ENCODE results near the gene SPATA19. TPM values are rescaled to one million over a fixed set of nuclear protein-coding genes. Genes with fewer than 3 reads are reported as not detected.

The SPATA19 gene
- total RNA-seq, 1 donor from 2014 or later = not detected

- peaks cover 4% of the 10 kb centered on the region for H3K9me3 Mint-ChIP-seq (ENCODE audit: unreplicated experiment)
- no peaks in the 10 kb centered on the region for H3K36me3 Mint-ChIP-seq (ENCODE audit: low read depth, unreplicated experiment)
- peaks cover 3% of the 10 kb centered on the region for H3K27me3 Mint-ChIP-seq (ENCODE audit: unreplicated experiment)
- no peak for TF ChIP-seq CTCF (IDR thresholded peaks at IDR 0.05; ENCODE audit: unreplicated experiment)
- H3K27ac Mint-ChIP-seq (ENCODE audit: unreplicated experiment) = no peak overlapping the region
- peaks cover 11% of the 10 kb centered on the region for H3K4me1 Mint-ChIP-seq (ENCODE audit: unreplicated experiment)
- no peak overlapping the region for H3K4me3 Mint-ChIP-seq (ENCODE audit: unreplicated experiment)
- DNase-seq (ENCODE audit: low spot score) = no peak
These were observed 3.9 kb downstream of the SPATA19 start for GRCh38 chr11:133841279-133842043.

GRCh38 chr11:133840479-133840941, 4.8 kb downstream of the SPATA19 start:
- Mint-ChIP-seq H3K4me1 (ENCODE audit: unreplicated experiment) (peaks cover 20% of the 10 kb centered on the region), H3K27ac (ENCODE audit: unreplicated experiment) (no peak overlapping the region), H3K36me3 (ENCODE audit: low read depth, unreplicated experiment) (no peaks in the 10 kb centered on the region), H3K4me3 (ENCODE audit: unreplicated experiment) (no peak overlapping the region), H3K9me3 (ENCODE audit: unreplicated experiment) (no peaks in the 10 kb centered on the region), H3K27me3 (ENCODE audit: unreplicated experiment) (peaks cover 4% of the 10 kb centered on the region)
- DNase-seq (ENCODE audit: low spot score) = no peak
- no peak for TF ChIP-seq CTCF (IDR thresholded peaks at IDR 0.05; ENCODE audit: unreplicated experiment)

DNA sequence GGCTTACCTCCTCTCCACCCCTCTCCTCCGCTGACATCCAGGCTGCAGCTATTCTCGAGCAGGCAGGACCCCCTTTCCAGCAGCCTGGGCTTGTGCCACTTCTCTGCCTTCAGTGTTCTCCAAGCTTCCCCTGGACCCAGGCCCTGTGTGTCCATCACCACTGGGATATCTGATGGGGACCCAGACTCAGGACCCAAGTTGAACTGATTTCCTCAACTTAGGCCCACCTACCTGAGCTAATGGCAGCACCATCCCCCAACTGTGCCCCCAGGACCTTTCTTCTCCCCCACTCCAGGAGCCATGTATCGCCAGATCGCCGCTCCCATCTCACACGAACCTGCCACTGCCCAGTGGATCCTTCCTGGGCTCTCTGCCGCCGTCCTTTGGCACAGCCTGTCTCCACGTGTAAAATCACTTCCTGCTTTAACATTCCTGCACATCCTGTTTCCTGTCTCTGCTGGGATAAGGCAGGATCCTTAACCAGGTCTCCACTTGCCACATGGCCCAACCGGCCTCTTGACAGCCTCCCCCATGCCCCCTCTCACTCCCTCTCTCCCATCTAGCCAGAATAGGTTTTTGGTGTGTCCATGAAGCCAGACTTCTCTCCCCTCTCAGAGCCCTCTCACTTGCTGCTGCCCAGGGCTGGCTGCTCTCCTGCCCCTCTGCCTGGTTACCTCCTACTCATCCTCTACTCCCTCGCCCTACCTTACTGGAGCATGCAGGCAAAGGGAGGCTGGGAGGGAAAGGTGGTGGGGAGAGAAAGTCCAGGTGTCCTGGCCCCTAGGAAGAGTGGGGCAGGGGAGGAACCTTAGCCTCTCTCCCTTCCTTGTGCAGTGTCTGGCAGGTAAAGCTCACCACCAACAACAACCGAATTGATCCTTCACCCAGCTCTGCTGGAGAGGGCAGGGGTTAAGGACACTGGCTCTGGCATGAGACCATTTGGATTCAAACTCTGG, 9.4 kb downstream of the SPATA19 start:
- Mint-ChIP-seq H3K27ac (ENCODE audit: unreplicated experiment) (no peak overlapping the region), H3K4me3 (ENCODE audit: unreplicated experiment) (no peak overlapping the region), H3K27me3 (ENCODE audit: unreplicated experiment) (peaks cover 9% of the 10 kb centered on the region), H3K9me3 (ENCODE audit: unreplicated experiment) (no peaks in the 10 kb centered on the region), H3K4me1 (ENCODE audit: unreplicated experiment) (peaks cover 28% of the 10 kb centered on the region), H3K36me3 (ENCODE audit: low read depth, unreplicated experiment) (no peaks in the 10 kb centered on the region)
- TF ChIP-seq CTCF (IDR thresholded peaks at IDR 0.05; ENCODE audit: unreplicated experiment) = no peak
- DNase-seq (ENCODE audit: low spot score) = no peak

DNA sequence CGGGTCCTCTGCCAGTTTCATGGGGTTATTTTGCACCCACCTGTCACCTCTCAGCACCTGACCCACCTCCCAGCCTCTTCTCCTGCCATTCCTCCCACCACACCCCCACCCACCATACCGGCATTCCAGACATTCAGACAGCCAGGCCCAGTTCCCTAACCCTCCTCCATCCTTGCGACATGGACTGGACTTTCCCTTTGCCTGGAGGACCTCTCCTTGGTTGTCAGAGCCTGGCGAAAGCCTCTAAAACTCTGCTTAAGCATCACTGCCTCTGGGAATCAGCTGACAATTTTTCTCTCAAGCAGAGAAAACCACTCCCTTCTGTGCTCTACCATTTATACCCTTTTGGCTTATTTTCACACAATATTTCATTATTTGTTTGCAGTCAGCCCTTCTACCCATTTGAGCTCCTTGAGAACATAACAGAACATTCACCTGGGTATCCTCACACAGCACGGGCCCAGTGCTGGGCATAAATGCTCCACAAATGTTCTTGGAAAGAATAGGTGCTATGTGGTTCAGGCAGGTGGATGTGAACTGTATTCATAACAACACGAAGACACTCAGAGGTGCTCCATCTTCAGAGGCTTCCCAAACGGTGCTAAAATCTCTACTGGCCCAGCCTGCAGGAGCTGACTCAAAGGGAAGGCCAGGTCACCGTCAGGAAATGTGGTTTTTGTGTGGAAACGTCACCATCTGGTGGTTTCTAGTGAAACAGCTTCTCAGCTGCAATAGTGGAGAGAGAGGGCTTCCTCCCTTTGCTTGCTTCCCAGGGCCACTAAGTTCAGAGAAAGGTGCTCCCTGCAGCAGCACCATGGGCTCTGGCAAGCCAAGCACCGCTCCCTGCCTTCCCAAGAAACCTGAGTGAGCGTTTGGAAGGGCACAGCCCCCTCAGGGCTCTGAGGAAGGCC, 10.4 kb downstream of the SPATA19 start:
- peaks cover 11% of the 10 kb centered on the region for H3K27me3 Mint-ChIP-seq (ENCODE audit: unreplicated experiment)
- H3K27ac Mint-ChIP-seq (ENCODE audit: unreplicated experiment) = no peak overlapping the region
- H3K4me3 Mint-ChIP-seq (ENCODE audit: unreplicated experiment) = no peak overlapping the region
- H3K36me3 Mint-ChIP-seq (ENCODE audit: low read depth, unreplicated experiment) = no peaks in the 10 kb centered on the region
- peak; percentile 60 for DNase-seq (ENCODE audit: low spot score)
- peak; percentile 37 for TF ChIP-seq CTCF (IDR thresholded peaks at IDR 0.05; ENCODE audit: unreplicated experiment)
- peaks cover 22% of the 10 kb centered on the region for H3K4me1 Mint-ChIP-seq (ENCODE audit: unreplicated experiment)
- no peaks in the 10 kb centered on the region for H3K9me3 Mint-ChIP-seq (ENCODE audit: unreplicated experiment)
